Stimulated activated CD8-positive, alpha-beta memory T cell treated with anti-CD3 and anti-CD28 coated beads, Interleukin-12 subunit alpha, Interleukin-12 subunit beta, amount 100 ng/mL, for 1 hour (primary cell): ENCODE results near the gene PKMYT1.

Experiments used
- DNase-seq: peaks from one replicate; pipeline ENCODE4 v3.0.0-alpha.2; 2020; ENCODE audit warnings: low read depth

The PKMYT1 gene

DNA sequence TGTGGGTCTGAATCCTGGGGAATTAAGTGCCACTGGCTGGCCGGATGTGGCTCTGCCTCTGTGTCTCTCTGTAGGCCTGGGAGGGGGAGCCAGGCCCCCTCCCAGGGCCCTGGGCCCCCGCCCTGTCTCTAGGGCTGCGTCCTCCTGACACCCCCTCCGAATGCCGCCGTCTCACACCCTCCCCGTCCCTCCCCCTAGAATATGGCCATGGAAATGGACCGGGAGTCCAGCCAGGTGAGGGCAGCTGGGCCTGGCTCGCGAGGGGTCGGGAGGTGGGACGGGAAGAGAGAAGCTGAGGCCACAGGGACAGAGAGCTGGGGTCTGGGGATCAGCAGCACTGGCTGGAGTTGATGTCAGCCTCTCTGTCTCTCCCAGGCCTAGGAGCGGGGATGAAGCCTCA lies 16.1 kb upstream of the PKMYT1 start:
- no peak for DNase-seq

DNA sequence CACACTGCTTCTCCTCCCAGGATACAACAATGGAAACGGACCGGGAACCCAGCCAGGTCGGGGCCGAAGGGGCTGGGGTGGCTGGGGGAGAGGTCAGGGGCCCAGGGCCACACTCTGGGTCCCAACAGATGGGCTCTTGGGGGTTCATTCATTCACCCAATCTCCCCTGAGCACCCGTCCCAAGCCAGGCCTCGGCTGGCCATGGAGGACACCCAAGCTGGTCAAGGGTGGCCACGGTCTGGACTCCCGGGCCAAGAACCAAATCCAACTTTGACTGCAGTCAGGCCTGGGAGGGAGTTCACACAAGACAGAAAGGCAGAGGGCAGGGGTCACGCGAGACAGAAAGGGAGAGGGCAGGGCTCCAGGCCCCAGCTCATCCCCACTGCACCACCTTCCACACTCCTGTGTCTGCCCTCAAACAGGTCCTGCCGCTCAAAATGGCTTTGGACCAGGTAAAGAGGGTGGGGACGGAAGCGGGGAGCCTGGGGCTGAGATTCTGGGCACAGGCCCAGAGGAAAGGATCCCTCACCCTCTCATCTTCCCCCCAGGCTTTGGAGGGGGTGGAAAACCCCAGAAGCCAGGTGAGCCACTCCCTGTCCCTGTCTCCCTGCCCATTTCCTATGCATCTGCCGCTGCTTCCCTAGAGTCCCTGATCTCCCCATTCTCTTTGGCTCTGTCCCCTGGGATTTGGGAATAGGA lies 12.3 kb upstream of the PKMYT1 start:
- no peak for DNase-seq

DNA sequence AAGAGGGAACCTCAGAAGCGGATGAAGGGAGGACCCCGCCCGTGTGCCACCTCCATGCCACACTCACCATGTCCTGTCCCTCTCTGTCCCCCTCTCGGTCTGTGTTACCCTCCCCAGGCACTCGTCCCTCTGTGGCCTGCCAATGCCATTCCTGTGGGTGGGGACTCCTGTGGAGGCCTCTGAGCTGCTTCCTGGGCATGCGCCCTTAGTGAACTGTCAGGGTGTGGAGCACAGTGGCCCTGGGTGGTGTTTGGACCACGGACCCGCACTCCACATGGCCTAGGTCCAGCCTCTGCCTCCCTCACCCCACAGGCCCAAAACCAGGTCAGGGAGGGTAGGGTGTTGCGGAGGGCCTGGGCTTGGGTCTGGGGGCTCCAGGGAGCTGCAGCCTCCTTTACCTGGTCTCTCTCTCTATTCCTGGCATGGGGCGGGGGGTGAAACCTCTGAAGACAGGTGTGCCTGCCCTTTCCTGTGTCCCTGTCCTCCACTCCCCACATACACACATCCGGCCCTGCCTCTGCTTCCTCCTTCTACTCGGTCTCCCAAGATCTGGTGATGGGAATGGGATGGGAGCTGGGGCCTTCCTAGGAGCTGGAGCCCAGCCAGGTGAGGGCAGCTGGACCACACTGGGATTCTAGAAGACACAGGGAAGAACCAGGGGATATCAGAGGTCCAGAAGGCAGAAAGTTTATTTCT lies 11.5 kb upstream of the PKMYT1 start:
- no peak for DNase-seq

DNA sequence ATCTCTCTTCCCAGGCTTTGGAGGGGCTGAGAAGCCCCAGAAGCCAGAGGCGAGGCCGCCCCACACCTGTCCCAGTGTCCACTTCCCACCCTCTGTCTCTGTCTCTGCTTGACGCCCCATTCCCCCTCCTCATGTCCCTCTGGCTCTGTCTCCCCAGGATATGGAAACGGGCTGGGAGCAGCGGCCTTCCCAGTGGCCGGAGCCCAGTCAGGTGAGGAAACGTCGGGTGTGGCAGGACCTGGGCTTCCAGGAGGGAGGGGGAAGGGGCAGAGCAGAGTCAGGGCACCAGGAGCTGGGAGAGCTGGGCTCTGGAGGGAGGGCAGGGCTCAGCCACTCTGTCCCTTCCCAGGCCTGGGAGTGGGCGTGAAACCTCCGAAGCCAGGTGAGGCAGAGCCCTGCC lies 10.6 kb upstream of the PKMYT1 start:
- DNase-seq = no peak

DNA sequence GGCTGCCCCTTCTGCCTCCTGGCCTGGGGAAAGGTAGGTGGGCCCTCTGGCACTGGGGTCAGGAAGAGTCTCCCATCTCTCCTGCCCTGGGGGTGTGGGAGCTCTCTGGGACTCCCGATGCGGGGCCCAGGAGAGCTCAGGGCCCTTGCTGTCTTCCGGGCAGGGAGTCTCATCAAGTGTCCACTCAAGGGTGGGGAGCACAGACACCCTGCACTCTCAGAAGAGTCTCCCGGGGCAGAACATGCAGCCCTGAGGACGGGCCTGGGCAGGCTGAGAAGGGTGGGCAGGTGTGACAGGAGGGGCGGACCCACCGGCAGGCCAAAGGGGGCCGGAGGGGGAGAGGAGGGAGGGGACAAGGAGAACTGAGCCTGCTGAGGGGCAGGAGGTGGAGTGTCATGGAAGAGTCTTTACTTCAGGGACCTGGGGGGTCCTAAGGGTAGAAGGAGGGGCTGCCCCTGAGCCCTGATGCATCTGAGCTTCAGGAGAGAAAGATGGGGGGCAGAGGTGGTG lies 8.4 kb upstream of the PKMYT1 start:
- no peak for DNase-seq

DNA sequence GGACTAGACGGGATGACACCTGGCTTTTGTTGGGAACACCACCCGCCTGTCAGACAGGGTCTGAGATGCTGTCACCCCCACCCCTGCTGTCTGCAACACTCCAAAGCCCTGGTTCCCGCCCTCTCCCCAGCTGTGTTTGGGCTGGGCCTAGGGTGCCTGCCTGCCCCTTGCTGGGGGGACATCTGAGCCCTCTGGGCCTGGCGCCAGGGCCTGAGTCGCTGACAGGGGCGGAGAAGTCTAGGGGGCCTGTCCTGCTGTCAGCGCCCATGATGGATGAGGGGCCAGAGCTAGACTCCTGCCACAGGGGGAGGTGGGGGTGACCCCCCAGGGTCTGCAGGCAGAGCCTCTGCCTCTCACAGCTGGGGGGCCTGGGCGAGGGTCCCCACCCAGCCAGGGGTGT lies 7.6 kb upstream of the PKMYT1 start:
- no peak for DNase-seq

DNA sequence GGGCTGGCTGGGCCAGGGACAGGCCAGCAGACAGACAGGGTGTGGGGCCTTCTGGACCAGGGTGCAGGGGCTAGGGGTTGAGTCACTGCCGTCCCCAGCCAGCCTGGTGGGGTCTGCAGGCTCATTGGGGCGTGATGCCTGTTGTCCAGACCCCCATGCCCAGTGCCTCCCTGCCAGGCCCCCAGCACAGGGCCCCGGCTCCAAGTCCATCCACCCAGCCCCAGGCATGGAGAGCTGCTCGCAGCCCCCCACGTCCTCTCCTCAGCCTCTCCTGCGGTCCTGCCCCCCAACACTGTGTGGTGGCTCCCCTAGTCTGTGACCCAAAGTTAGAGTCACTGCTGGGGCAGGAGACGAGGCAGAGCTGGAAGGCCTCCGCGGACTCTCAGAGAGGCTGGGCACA lies 7.0 kb upstream of the PKMYT1 start:
- DNase-seq = no peak

DNA sequence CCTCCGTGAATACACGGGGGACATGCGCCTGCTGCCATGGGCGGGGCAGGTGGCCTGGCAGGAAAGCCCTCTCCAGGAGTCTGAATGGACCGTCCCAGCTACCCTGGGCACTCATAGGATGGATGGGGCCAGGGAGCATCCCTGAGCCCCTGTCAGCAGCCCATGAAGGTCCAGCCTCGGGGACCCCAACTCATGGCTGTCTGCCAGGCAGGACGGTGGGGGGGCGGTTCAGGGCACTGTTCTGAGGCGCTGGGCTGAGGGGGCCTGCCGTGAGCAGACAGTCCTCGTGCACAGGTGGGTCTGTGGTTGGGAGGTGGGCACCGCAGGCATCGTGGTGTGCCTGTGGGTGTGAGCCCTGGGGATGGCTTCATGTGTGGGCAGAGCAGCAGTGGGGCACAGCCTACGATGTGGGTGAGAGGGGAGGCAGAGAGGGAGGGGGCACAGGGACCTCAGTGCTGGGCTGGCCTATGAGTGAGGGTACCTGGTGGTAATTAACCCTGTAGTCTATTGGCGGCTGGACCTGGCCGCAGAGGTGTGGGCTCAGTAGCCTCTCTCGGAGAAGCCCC lies 6.5 kb upstream of the PKMYT1 start:
- no peak for DNase-seq

DNA sequence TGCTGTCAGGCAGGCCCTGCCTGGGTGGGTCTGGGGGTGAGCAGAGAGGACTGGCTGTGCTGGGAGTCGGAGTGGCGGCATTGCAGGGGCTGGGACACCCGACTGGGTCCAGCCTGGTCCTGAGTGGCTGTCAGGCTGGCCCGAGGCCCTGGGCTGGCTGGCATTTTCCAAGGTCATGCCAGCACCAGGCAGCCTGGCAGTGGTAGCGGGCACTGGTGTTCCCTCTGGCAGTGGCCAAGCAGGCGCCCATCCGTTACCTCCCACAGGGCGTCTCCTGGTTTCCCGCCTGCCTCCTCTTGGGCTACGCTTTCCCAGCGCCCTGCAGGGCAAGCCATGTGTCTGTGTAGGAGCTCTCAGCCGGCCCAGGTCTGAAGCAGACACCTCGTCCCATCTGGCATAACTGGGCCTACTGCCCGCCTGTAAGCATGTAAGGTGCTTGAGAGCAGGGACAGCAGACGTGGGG lies 5.7 kb upstream of the PKMYT1 start:
- no peak for DNase-seq

DNA sequence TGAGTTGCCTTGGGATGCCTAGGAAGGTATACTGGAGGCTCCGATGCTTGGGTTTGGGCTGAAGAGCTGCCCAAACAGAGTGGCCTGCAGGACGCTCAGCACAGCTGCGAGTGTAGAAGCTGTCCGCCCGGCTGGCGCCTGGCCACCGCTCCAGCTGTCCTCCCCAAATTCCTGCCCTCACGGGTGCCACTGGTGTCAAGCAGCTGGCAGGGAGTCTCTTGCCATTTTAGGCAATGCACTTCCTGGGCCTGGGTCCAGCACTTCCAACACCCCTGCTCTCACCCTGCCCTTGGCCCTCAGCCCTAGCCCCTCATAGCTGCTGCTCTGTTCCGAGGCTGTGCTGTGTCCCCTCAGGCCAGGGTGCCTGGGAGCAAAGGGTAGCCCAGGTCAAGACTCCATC lies 5.2 kb upstream of the PKMYT1 start:
- no peak for DNase-seq

DNA sequence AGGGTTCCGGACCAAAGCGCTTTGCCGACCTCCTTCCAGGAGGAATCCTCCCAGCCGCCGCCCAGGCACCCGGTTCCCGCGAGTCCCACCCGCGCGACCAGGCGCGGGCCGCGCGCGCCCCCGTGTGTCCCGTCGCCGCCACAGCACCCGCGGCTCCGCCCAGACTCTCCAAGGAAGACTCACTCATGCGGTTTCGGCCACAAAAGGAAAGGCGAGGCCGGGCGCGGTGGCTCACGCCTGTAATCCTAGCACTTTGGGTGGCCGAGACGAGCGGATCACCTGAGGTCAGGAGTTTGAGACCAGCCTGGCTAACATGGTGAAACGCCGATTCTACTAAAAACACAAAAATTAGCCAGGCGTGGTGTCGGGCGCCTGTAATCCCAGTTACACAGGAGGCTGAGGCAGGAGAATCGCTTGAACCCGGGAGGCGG lies 3.5 kb upstream of the PKMYT1 start:
- peak; percentile 37 for DNase-seq

DNA sequence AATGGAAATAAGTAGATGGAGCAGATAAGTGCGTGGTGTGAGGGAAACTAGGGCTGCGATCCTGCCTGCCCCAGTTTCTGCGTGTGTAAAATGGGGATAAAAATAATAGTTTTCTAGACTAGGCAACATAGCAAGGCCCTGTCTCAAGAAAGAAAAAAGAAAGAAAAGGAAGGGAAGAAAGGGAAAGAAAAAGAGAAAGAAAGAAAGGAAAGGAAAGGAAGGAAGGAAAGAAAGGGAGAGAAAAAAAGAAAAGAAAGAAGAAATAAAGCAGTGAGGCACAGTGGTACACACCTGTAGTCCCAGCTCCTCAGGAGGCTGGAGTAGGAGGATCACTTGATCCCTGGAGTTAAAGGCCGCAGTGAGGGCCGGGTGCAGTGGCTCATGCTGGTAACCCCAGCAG lies 2.2 kb upstream of the PKMYT1 start:
- DNase-seq = no peak

DNA sequence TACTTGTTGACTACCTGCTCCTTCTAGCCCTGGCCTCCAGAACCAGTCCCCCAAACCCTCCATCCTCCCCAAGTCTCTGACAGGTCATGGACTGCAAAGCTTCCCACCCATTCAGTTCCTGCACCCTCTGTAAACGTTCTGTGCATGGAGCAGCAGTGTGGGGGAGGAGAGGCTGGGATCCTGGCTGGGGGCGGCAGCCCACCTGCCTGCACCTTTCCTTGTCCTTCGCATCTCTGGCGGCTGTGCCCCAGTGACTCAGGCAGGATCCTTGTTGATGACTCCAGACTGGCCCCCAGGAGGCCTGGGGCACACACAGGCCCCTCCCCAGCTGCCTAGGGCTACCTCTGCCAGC lies 1.6 kb upstream of the PKMYT1 start:
- DNase-seq = no peak

DNA sequence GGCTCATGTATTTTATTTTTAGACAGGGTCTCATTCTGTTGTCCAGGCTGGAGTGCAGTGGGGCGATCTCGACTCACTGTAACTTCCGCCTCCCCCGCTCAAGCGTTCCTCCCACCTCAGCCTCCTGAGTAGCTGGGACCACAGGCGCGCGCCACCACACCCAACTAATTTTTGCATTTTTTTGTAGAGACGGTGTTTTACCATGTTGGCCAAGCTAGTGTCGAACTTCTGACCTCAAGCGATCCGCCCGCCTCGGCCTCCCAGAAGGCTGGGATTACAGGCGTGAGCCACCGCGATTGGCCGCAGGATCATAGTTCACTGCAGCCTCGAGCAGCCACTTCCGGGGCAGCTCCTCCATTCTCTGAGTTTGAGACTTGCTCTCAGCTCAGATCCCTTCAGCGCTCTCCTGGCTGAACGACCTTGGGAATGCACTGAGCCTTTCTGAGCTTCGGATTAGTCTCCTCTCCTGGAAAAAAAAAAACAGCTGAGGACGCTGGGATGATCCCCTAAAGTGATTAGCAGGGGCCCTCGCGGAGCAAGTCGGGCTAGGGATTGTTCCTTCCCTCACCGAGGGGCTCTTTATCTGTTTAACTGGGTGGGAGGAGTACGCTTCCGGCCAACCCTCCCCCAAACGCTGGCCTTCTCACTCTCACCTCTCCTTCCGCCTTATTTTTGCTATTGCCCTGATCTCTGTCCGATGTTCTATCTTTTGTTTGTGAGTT lies 1.1 kb upstream of the PKMYT1 start:
- DNase-seq = no peak

DNA sequence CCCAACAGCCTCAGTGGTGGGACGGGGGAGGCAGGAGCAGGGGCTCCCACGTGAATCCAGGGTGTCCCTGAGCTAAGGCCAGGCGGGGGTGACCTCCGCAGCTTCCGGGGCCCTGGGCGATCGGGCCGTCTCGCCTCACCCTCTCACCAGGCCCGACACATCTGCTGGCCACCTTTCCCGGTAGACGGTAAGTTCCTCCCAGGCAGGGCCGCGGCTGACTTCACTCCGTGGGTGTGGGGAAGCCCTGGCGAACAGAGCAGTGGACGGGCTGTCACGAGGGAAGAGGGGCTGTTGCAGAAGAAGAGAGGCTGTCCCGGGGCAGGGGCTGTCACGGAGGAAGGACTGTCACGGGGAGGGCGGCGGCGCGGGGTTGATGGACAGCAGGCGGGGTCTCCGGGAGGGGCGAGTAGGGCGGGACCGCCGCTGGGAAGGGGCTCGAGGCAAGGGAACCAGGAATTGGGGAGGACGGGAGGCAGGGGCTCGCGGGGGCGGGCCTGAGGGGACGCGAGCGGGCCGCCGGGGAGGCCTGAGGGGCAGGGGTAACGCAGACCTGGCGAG lies 498 bp downstream of the PKMYT1 start:
- DNase-seq = no peak

DNA sequence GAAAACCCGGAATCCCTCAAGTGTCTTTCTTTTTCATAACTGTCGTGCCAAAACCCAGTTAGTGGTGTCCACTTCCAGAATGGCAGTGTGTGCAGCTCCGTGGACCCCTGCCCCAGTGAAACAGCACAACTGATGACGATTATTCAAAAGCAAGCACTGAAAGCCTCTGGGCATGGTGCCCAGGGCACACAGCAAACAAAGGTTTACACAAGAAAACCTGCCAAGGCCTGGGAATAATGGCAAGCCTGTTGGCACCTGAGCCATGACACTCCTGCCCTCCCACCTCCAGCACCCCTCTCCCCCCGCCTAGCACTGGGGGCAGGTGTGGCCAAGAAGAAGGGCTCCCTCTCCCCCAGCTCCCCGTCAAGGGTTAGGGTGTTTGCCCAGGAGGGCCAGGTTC lies 2.8 kb downstream of the PKMYT1 start:
- DNase-seq = no peak

DNA sequence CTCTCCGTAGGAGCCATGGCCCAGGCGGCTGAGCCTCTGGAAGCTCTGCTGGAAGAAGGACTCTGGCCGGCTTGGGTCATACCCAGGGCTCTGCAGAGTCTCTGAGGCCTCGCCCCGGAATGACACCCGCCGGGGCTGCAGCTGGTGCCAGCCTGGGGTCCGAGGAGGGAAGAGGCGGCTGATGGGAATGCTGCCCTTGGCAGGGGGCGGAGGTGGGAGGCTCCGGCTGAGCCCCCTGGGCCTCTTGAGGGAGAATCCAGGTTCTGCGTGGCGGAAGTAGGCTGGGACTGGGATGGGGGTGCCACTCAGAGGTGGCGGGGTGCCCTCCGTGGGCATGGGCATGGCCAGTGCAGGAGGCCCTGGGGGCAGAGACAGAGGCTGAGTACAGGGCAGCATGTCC lies 3.6 kb downstream of the PKMYT1 start:
- no peak for DNase-seq

DNA sequence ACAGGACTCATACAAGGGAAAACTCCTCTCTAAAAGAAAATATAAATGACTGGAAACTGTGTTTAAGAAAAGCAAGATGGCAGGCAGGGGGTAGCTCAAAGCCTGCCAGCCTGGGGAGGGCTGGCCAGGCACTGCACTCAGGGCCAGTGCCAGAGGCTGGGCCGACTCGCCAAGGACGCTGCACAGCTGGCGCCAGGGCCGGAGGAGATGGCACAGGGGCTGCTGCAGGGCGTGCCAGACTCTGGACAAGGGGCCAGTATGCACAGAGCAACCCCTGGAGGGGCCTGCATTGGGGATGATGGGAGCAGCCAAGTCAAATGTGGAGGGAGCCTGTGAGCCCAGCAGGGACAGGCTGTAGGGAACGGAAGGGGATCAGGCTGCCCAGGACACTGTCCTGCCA lies 4.0 kb downstream of the PKMYT1 start:
- no peak for DNase-seq

DNA sequence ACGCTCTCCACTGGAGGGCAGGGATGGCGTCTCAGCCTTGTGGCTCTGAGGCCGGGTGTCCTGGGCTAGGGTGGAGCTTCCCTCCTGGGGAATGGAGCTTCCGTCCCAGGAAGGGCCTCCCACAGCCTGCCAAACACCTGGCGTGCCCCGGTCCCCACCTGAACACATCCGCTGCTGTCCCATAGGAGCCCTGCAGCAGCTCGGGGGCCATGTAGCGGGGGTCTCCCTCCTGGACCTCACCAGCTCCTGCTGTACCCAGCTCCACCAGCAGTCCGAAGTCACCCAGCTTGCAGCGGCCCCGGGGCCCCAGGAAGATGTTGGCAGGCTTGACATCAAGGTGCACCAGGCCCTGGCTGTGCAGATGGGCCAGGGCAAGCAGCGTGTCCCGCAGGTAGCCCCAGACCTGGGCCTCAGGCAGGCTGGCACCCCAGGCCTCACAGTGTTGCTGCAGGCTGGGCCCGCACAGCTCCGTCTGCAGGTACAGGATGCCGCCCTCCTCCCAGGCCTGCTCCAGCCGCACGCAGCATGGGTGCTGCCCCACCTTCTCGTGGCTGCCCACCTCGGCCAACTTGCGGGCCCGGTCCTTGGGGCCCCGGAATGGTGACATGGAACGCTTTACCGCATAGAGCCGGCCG lies 5.0 kb downstream of the PKMYT1 start:
- no peak for DNase-seq

DNA sequence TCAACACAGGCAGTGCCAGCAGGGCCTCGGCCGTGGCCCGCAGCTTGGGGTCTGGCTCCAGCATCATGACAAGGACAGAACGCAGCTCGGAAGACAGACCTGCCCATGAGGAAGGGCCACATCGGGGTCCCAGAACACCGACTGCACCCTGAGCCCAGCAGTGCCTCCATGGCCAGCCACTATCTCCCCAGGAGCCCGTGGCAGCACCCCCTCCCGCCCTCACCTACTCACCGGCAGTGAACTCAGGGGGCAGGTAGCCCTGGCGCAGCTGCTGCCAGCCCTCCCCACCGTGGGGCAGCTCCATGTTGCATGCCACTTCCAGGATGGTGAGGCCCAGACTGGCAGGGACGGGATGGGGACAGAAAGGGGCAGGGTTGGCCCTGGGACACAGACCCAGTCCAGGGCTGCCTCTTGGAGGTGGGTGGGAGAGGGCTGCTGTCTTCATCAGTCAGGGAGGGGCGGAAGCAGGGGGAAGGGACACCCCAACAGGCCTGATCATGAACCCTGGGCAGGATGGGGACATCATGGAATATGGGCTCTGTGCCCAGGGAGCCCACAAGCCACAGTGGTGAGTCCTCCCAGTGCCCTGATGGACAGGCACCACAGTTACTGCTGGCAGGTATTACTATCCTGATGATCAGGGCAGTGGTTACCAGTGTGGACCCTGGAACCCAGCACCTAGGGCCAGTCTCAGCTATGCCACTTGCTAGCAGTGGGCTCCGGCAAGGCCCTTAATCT lies 5.8 kb downstream of the PKMYT1 start:
- DNase-seq = no peak

DNA sequence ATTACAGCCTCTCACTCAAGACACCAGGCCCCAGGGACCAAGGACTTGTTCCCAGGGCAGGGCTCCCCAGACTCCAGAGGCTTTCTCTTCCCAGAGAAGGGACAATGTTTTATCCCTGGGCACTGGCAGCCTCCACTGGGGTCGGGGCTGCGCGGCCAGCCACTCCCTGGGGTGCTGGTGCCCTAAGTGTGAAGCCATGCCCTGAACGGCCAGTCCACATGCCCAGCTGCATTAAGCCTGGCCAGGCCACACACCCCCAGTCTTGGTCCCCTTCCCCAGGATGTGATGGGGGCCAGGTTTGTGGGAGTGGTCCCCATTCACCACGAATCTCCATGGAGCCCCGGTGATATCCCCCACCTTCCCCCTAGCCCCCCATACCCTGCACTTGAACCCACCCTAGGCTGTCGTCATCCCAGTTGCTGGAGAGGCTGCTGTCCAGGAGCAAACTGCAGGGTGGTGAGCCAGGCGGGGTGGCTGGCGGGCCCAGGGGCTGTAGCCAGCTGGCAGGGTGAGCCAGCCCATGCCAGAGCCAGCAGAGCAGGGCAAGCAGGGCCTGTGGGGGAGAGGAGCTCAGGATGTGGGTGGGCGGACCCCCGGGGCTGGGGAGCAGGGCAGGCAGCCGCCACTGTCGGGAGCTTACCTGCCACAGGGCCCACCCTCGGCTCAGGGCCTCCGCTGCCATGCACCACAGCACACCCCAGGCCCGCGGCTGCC lies 6.5 kb downstream of the PKMYT1 start:
- DNase-seq = no peak
